HepG2 (cell line): ENCODE measurements around the gene GNL3. TPM values are rescaled to one million over a fixed set of nuclear protein-coding genes. Genes with fewer than 3 reads are reported as not detected.

Experiments used
- FOXJ3 ChIP-seq: sonication (generic); formaldehyde crosslinking; IDR thresholded peaks from 2 replicates; pipeline ENCODE4 v1.4.0; 2020; ENCODE audit warnings: missing genetic modification reagents, mild to moderate bottlenecking, borderline replicate concordance
- HHEX ChIP-seq: IDR thresholded peaks from 2 replicates; pipeline ENCODE4 v1.6.1; 2016; ENCODE audit warnings: control low read depth
- MAFG ChIP-seq: sonication (generic); formaldehyde crosslinking; IDR thresholded peaks from 2 replicates; pipeline ENCODE4 v1.5.1; 2020; ENCODE audit warnings: mild to moderate bottlenecking, missing genetic modification reagents
- MIER2 ChIP-seq: IDR thresholded peaks from 2 replicates; pipeline ENCODE4 v1.6.1; 2016; ENCODE audit warnings: missing biosample characterization, missing genetic modification reagents
- TCF7 ChIP-seq: sonication (generic); IDR thresholded peaks from 2 replicates; pipeline ENCODE4 v1.6.1; 2016; ENCODE audit warnings: antibody characterized with exemption, low read depth
- TCF7L2 ChIP-seq: IDR thresholded peaks from 2 replicates; pipeline ENCODE4 v1.6.1; 2011; ENCODE audit warnings: mild to moderate bottlenecking, low read depth, low read length, moderate library complexity
- ZNF570 ChIP-seq: sonication (generic); formaldehyde crosslinking; IDR thresholded peaks from 2 replicates; pipeline ENCODE4 v1.4.0; 2020; ENCODE audit warnings: mild to moderate bottlenecking, missing genetic modification reagents, borderline replicate concordance
- polyA plus RNA-seq, 8 experiments: library from polyadenylated mRNA; depleted of rRNA in 3 of 8; stranded (reverse) in 7 of 8; unstranded in 1 of 8; fragments of >200 nt; fragmentation: Illumina TruSeq in 4 of 8; extraction: Trizol in 4 of 8; gene quantifications; 2 replicates each; pipeline versions ENCODE4 v1.2.1 to v1.2.3, GENCODE V29; 2011 to 2016; ENCODE audit warnings: low read depth in 4 of 8, missing spikeins in 1 of 8, mixed read lengths in 1 of 8; ENCODE audit not compliant: insufficient read depth in 1 of 8
- total RNA-seq, 5 experiments: library from RNA; depleted of rRNA; stranded (reverse); fragments of >200 nt; fragmentation: Illumina TruSeq; extraction: Trizol; gene quantifications; 2 replicates each; pipeline ENCODE4 v1.2.3, GENCODE V29; 2016; ENCODE audit warnings: low read depth in 1 of 5
- TF ChIP-seq, protein P1 (sequence below): sonication (generic); formaldehyde crosslinking; IDR thresholded peaks from 2 replicates; pipeline ENCODE4 v1.8.0; 2023; ENCODE audit warnings: mild to moderate bottlenecking, missing genetic modification reagents
- TF ChIP-seq, protein P2 (sequence below): sonication (generic); formaldehyde crosslinking; IDR thresholded peaks from 2 replicates; pipeline ENCODE4 v1.5.0; 2020; ENCODE audit warnings: missing genetic modification reagents, mild to moderate bottlenecking, borderline replicate concordance
- TF ChIP-seq, protein P3 (sequence below): sonication (generic); formaldehyde crosslinking; IDR thresholded peaks from 2 replicates; pipeline ENCODE4 v1.4.0; 2020; ENCODE audit warnings: missing genetic modification reagents, borderline replicate concordance
- TF ChIP-seq, protein P4 (sequence below): sonication (generic); formaldehyde crosslinking; IDR thresholded peaks from 2 replicates; pipeline ENCODE4 v1.5.1; 2020; ENCODE audit warnings: mild to moderate bottlenecking, missing genetic modification reagents, borderline replicate concordance
- TF ChIP-seq, protein P5 (sequence below): sonication (generic); formaldehyde crosslinking; IDR thresholded peaks from 2 replicates; pipeline ENCODE4 v1.4.0; 2020; ENCODE audit warnings: mild to moderate bottlenecking, missing genetic modification reagents, borderline replicate concordance
- TF ChIP-seq, protein P6 (sequence below): fragments of 450-650 bp; IDR thresholded peaks from 2 replicates; pipeline ENCODE4 v1.6.1; 2017; ENCODE audit warnings: mild to moderate bottlenecking

GNL3 gene
- total and polyA plus RNA-seq, 2 of the 13 experiments (the other 11 are each of a cell fraction or from before 2014, with no cell fraction given): 129 to 257 TPM

DNA sequence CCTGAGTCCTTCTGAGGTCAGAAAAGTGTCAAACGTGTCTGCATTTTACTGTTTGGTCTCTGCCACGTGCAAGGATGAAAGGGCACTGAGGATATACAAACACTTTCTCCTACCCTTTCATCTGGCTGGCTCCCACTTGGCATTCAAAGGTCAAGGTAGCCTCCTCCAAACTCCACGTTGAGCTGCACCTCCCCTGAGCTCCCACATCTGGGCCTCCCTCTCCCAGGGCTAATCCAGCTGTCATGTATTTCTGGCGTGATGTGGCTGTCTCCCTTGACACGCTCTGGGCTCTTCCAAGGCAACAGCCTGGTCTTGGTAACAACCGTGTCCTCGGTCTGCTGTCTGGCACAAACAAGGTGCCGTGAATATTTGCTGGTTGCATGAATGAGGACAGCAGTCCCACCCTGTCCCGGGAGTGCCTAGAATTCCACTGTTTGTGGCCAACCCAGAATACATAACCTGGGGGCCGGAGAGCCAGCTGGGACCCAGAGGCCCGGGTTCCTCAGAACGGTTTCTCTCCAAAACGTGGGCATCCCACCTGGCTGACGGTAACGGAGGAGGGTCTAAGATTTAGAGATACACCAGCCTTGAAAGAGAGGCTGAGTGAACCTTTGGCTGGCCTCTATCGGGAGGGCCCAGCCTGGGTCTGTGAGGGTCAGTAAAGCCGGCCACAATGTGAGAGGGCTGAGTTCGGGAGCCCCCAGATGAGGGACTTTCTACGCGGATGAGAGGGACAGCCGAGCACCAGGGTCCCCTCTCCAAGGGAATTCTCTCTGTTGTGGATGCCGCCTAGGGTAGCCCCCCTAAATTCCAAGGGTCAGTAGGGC is 19.0 kb downstream of the GNL3 start (continued):
- TF ChIP-seq, protein P1, sequence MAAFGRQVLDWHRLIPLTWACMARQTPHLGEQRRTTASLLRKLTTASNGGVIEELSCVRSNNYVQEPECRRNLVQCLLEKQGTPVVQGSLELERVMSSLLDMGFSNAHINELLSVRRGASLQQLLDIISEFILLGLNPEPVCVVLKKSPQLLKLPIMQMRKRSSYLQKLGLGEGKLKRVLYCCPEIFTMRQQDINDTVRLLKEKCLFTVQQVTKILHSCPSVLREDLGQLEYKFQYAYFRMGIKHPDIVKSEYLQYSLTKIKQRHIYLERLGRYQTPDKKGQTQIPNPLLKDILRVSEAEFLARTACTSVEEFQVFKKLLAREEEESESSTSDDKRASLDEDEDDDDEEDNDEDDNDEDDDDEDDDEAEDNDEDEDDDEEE: no peak
- TF ChIP-seq FOXJ3 (peak; percentile 70; the same call in 1 of the 2 replicates), MAFG (CRISPR knock-in tag) (no peak), TCF7L2 (peak; percentile 50; the same call in 1 of the 2 replicates), TCF7 (peak; percentile 97), MIER2 (CRISPR knock-in tag) (no peak), HHEX (peak; percentile 91), ZNF570 (CRISPR knock-in tag) (no peak)
- TF ChIP-seq, protein P2, sequence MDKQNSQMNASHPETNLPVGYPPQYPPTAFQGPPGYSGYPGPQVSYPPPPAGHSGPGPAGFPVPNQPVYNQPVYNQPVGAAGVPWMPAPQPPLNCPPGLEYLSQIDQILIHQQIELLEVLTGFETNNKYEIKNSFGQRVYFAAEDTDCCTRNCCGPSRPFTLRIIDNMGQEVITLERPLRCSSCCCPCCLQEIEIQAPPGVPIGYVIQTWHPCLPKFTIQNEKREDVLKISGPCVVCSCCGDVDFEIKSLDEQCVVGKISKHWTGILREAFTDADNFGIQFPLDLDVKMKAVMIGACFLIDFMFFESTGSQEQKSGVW: no peak
- TF ChIP-seq, protein P3, sequence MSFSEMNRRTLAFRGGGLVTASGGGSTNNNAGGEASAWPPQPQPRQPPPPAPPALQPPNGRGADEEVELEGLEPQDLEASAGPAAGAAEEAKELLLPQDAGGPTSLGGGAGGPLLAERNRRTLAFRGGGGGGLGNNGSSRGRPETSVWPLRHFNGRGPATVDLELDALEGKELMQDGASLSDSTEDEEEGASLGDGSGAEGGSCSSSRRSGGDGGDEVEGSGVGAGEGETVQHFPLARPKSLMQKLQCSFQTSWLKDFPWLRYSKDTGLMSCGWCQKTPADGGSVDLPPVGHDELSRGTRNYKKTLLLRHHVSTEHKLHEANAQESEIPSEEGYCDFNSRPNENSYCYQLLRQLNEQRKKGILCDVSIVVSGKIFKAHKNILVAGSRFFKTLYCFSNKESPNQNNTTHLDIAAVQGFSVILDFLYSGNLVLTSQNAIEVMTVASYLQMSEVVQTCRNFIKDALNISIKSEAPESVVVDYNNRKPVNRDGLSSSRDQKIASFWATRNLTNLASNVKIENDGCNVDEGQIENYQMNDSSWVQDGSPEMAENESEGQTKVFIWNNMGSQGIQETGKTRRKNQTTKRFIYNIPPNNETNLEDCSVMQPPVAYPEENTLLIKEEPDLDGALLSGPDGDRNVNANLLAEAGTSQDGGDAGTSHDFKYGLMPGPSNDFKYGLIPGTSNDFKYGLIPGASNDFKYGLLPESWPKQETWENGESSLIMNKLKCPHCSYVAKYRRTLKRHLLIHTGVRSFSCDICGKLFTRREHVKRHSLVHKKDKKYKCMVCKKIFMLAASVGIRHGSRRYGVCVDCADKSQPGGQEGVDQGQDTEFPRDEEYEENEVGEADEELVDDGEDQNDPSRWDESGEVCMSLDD (CRISPR knock-in tag): no peak
- TF ChIP-seq, protein P4, sequence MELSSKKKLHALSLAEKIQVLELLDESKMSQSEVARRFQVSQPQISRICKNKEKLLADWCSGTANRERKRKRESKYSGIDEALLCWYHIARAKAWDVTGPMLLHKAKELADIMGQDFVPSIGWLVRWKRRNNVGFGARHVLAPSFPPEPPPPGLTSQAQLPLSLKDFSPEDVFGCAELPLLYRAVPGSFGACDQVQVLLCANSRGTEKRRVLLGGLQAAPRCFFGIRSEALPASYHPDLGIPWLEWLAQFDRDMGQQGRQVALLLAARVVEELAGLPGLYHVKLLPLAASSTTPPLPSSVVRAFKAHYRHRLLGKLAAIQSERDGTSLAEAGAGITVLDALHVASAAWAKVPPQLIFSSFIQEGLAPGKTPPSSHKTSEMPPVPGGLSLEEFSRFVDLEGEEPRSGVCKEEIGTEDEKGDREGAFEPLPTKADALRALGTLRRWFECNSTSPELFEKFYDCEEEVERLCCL (CRISPR knock-in tag): 0 out of 2 replicates have a peak, but pooled peaks have one; percentile 27
- TF ChIP-seq, protein P5, sequence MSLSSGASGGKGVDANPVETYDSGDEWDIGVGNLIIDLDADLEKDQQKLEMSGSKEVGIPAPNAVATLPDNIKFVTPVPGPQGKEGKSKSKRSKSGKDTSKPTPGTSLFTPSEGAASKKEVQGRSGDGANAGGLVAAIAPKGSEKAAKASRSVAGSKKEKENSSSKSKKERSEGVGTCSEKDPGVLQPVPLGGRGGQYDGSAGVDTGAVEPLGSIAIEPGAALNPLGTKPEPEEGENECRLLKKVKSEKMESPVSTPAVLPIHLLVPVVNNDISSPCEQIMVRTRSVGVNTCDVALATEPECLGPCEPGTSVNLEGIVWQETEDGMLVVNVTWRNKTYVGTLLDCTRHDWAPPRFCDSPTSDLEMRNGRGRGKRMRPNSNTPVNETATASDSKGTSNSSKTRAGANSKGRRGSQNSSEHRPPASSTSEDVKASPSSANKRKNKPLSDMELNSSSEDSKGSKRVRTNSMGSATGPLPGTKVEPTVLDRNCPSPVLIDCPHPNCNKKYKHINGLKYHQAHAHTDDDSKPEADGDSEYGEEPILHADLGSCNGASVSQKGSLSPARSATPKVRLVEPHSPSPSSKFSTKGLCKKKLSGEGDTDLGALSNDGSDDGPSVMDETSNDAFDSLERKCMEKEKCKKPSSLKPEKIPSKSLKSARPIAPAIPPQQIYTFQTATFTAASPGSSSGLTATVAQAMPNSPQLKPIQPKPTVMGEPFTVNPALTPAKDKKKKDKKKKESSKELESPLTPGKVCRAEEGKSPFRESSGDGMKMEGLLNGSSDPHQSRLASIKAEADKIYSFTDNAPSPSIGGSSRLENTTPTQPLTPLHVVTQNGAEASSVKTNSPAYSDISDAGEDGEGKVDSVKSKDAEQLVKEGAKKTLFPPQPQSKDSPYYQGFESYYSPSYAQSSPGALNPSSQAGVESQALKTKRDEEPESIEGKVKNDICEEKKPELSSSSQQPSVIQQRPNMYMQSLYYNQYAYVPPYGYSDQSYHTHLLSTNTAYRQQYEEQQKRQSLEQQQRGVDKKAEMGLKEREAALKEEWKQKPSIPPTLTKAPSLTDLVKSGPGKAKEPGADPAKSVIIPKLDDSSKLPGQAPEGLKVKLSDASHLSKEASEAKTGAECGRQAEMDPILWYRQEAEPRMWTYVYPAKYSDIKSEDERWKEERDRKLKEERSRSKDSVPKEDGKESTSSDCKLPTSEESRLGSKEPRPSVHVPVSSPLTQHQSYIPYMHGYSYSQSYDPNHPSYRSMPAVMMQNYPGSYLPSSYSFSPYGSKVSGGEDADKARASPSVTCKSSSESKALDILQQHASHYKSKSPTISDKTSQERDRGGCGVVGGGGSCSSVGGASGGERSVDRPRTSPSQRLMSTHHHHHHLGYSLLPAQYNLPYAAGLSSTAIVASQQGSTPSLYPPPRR (CRISPR knock-in tag): peak; percentile 94
- TF ChIP-seq, protein P6, sequence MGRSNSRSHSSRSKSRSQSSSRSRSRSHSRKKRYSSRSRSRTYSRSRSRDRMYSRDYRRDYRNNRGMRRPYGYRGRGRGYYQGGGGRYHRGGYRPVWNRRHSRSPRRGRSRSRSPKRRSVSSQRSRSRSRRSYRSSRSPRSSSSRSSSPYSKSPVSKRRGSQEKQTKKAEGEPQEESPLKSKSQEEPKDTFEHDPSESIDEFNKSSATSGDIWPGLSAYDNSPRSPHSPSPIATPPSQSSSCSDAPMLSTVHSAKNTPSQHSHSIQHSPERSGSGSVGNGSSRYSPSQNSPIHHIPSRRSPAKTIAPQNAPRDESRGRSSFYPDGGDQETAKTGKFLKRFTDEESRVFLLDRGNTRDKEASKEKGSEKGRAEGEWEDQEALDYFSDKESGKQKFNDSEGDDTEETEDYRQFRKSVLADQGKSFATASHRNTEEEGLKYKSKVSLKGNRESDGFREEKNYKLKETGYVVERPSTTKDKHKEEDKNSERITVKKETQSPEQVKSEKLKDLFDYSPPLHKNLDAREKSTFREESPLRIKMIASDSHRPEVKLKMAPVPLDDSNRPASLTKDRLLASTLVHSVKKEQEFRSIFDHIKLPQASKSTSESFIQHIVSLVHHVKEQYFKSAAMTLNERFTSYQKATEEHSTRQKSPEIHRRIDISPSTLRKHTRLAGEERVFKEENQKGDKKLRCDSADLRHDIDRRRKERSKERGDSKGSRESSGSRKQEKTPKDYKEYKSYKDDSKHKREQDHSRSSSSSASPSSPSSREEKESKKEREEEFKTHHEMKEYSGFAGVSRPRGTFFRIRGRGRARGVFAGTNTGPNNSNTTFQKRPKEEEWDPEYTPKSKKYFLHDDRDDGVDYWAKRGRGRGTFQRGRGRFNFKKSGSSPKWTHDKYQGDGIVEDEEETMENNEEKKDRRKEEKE: no peak
